SK-N-SH (cell line): ENCODE measurements around the gene C9orf78. TPM values are rescaled to one million over a fixed set of nuclear protein-coding genes. Genes with fewer than 3 reads are reported as not detected.
A peak's percentile ranks its signal among the peaks of the same experiment; 100 is the strongest.

Experiments
- CTCF ChIA-PET: fragments of 300-600, 350-600 bp; formaldehyde crosslinking; extraction: SDS; loops from one replicate; lab custom pipeline; 2021; lab: Yijun Ruan, JAX
- POLR2A ChIA-PET: fragments of 350-600 bp; sonication (Branson Sonifier 250); formaldehyde crosslinking; extraction: SDS; loops from one replicate; lab custom pipeline; 2020; ENCODE audit warnings: antibody characterized with exemption, inconsistent platforms; lab: Yijun Ruan, JAX
- DNase-seq: peaks from one replicate; pipeline ENCODE4 v3.0.0; 2012
- H2AFZ ChIP-seq: fragments of 200-600 bp; sonication (generic); 2 replicates; pipeline ENCODE4 v1.8.1; 2016; ENCODE audit warnings: antibody characterized with exemption, mild to moderate bottlenecking, low read depth
- H3F3A ChIP-seq: fragments of 200-600 bp; sonication (generic); replicated peaks from 2 replicates; pipeline ENCODE3; 2016; ENCODE audit warnings: antibody characterized with exemption, mild to moderate bottlenecking; ENCODE audit not compliant: insufficient read depth
- H3K27ac ChIP-seq, 2 experiments: fragments of 200-500 bp in 1 of 2; fragments of 200-600 bp in 1 of 2; sonication (Bioruptor generic) in 1 of 2; sonication (generic), shearing (Covaris generic) in 1 of 2; 2 replicates each; pipeline versions ENCODE4 v1.5.1 to v1.6.1; 2014 to 2016; ENCODE audit warnings: low read depth in 2 of 2, inconsistent platforms in 1 of 2, low read length in 1 of 2, mild to moderate bottlenecking in 1 of 2, mixed read lengths in 1 of 2
- H3K27me3 ChIP-seq: fragments of 200-600 bp; sonication (generic), shearing (Covaris generic); 2 replicates; pipeline ENCODE4 v1.6.1; 2016; ENCODE audit warnings: mixed run types; ENCODE audit not compliant: insufficient read depth
- H3K36me3 ChIP-seq, 2 experiments: fragments of 200-500 bp in 1 of 2; fragments of 200-600 bp in 1 of 2; sonication (Bioruptor generic) in 1 of 2; sonication (generic) in 1 of 2; replicated peaks in 1 of 2; 2 replicates each; pipeline versions ENCODE3 to v1.5.1; 2014 to 2016; ENCODE audit warnings: low read length in 1 of 2, mild to moderate bottlenecking in 1 of 2; ENCODE audit not compliant: insufficient read depth in 2 of 2, control insufficient read depth in 1 of 2
- H3K4me1 ChIP-seq, 2 experiments: fragments of 200-500 bp in 1 of 2; fragments of 200-600 bp in 1 of 2; sonication (Bioruptor generic) in 1 of 2; sonication (generic), shearing (Covaris generic) in 1 of 2; 2 replicates each; pipeline versions ENCODE4 v1.5.1 to v1.6.1; 2014 to 2016; ENCODE audit warnings: low read depth in 1 of 2, low read length in 1 of 2, mixed run types in 1 of 2; ENCODE audit not compliant: insufficient read depth in 2 of 2, control insufficient read depth in 1 of 2
- H3K4me2 ChIP-seq: fragments of 200-600 bp; sonication (generic), shearing (Covaris generic); 2 replicates; pipeline ENCODE4 v1.6.1; 2017; ENCODE audit warnings: mixed run types
- H3K4me3 ChIP-seq, 2 experiments: fragments of 200-500 bp in 1 of 2; fragments of 200-600 bp in 1 of 2; sonication (Bioruptor generic) in 1 of 2; sonication (generic), shearing (Covaris generic) in 1 of 2; 2 replicates each; pipeline versions ENCODE4 v1.5.1 to v1.8.1; 2014 to 2016; ENCODE audit warnings: low read depth in 2 of 2, inconsistent platforms in 1 of 2, low read length in 1 of 2, mild to moderate bottlenecking in 1 of 2, mixed read lengths in 1 of 2, moderate library complexity in 1 of 2
- H3K79me2 ChIP-seq: fragments of 200-600 bp; sonication (generic); 2 replicates; pipeline ENCODE4 v1.8.1; 2017; ENCODE audit warnings: mild to moderate bottlenecking; ENCODE audit not compliant: insufficient read depth
- H3K9ac ChIP-seq: fragments of 200-600 bp; sonication (generic); 2 replicates; pipeline ENCODE4 v1.6.1; 2017; ENCODE audit warnings: mixed run types
- H3K9me2 ChIP-seq: fragments of 200-600 bp; sonication (generic); 2 replicates; pipeline ENCODE4 v1.6.1; 2017; ENCODE audit warnings: mixed run types
- H3K9me3 ChIP-seq: fragments of 200-600 bp; sonication (generic); 2 replicates; pipeline ENCODE4 v1.6.1; 2017; ENCODE audit warnings: mixed run types, mild to moderate bottlenecking, moderate library complexity
- H4K20me1 ChIP-seq: fragments of 200-600 bp; sonication (generic); 2 replicates; pipeline ENCODE4 v1.6.1; 2017; ENCODE audit warnings: mild to moderate bottlenecking, mixed run types; ENCODE audit not compliant: insufficient read depth
- CHD2 ChIP-seq: fragments of 150-350 bp; IDR thresholded peaks from 2 replicates; pipeline ENCODE4 v1.6.1; 2018; ENCODE audit warnings: low read length; ENCODE audit not compliant: partially characterized antibody
- FOSL2 ChIP-seq: IDR thresholded peaks from 2 replicates; pipeline ENCODE4 v1.4.0; 2012; ENCODE audit warnings: low read depth, mild to moderate bottlenecking, moderate library complexity, borderline replicate concordance
- MEF2A ChIP-seq: IDR thresholded peaks from 2 replicates; pipeline ENCODE4 v1.4.0; 2012; ENCODE audit warnings: low read depth, borderline replicate concordance
- MXI1 ChIP-seq: IDR thresholded peaks from 2 replicates; pipeline ENCODE4 v1.6.1; 2012; ENCODE audit warnings: mild to moderate bottlenecking, low read depth, low read length, improper control_type of control experiment
- NFIC ChIP-seq: IDR thresholded peaks from 2 replicates; pipeline ENCODE4 v1.4.0; 2012; ENCODE audit warnings: borderline replicate concordance
- NRF1 ChIP-seq: IDR thresholded peaks from 2 replicates; pipeline ENCODE4 v1.6.1; 2012; ENCODE audit warnings: low read depth, mild to moderate bottlenecking, low read length
- POLR2AphosphoS5 ChIP-seq: IDR thresholded peaks from 2 replicates; pipeline ENCODE4 v1.6.1; 2012; ENCODE audit warnings: low read depth, low read length
- RFX5 ChIP-seq: IDR thresholded peaks from 2 replicates; pipeline ENCODE4 v1.6.1; 2012; ENCODE audit warnings: mild to moderate bottlenecking, improper control_type of control experiment, low read length
- RXRA ChIP-seq: IDR thresholded peaks from 2 replicates; pipeline ENCODE4 v1.4.0; 2012; ENCODE audit warnings: low read depth, mild to moderate bottlenecking, borderline replicate concordance
- SIN3A ChIP-seq: IDR thresholded peaks from 2 replicates; pipeline ENCODE4 v1.6.1; 2012; ENCODE audit warnings: low read depth, mild to moderate bottlenecking, low read length, moderate library complexity, borderline replicate concordance
- SMC3 ChIP-seq: IDR thresholded peaks from 2 replicates; pipeline ENCODE4 v1.6.1; 2012; ENCODE audit warnings: low read depth, low read length, improper control_type of control experiment
- TAF1 ChIP-seq: IDR thresholded peaks from 2 replicates; pipeline ENCODE4 v1.6.1; 2012; ENCODE audit warnings: low read depth, mild to moderate bottlenecking, low read length, moderate library complexity, borderline replicate concordance
- TCF12 ChIP-seq: IDR thresholded peaks from 2 replicates; pipeline ENCODE4 v1.4.0; 2012
- TEAD4 ChIP-seq: IDR thresholded peaks from 2 replicates; pipeline ENCODE4 v1.4.0; 2012; ENCODE audit warnings: mild to moderate bottlenecking, borderline replicate concordance; ENCODE audit not compliant: insufficient read depth
- YY1 ChIP-seq: IDR thresholded peaks from 2 replicates; pipeline ENCODE4 v1.4.0; 2012; ENCODE audit warnings: low read depth, mild to moderate bottlenecking
- WGBS: methylation state at CpG from one replicate; pipeline ENCODE4 v1.1.6; 2017; ENCODE audit warnings: low lambda C conversion rate; 5-methylcytosine and 5-hydroxymethylcytosine counted together
- polyA plus RNA-seq, 3 experiments: library from polyadenylated mRNA; depleted of rRNA; stranded (reverse); fragments of >200 nt; gene quantifications; 2 replicates each; pipeline ENCODE4 v1.2.3, GENCODE V29; 2012
- TF ChIP-seq, protein P1 (sequence below): IDR thresholded peaks from 2 replicates; pipeline ENCODE4 v1.4.0; 2012; ENCODE audit warnings: low read depth, borderline replicate concordance
- TF ChIP-seq, protein P2 (sequence below): fragments of 200-600 bp; sonication (generic); IDR thresholded peaks from 2 replicates; pipeline ENCODE4 v1.6.1; 2017; ENCODE audit warnings: antibody characterized with exemption, mild to moderate bottlenecking, moderate library complexity
- TF ChIP-seq, protein P3 (sequence below): IDR thresholded peaks from 2 replicates; pipeline ENCODE4 v1.4.0; 2012; ENCODE audit warnings: low read depth, borderline replicate concordance
- TF ChIP-seq, protein P4 (sequence below): IDR thresholded peaks from 2 replicates; pipeline ENCODE4; 2012

C9orf78 gene
- polyA plus RNA-seq, 1 of the 3 experiments (the other 2 are of a cell fraction): 59.2 TPM

DNA sequence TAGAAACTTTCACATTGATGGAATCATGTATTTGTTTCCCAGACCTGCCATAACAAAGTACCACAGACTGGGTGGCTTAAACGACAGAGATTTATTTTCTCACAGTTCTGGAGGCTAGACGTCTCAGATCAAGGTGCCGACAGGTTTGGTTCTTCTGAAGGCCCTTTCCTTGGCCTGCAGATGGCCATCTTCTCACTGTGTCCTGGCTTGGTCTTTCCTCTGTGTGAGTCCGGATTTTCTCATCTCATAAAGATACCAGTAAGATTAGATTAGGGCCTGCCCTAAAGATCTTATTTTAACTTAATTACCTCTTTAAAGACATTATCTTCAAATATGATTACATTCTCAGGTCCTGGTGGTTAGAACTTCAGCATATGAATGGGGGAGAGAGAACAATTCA, 6.0 kb upstream of the C9orf78 start (continued):
- TF ChIP-seq NRF1: no peak
- no peak for TF ChIP-seq FOSL2
- TF ChIP-seq MXI1: no peak
- TF ChIP-seq, protein P1, sequence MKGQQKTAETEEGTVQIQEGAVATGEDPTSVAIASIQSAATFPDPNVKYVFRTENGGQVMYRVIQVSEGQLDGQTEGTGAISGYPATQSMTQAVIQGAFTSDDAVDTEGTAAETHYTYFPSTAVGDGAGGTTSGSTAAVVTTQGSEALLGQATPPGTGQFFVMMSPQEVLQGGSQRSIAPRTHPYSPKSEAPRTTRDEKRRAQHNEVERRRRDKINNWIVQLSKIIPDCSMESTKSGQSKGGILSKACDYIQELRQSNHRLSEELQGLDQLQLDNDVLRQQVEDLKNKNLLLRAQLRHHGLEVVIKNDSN: no peak
- TF ChIP-seq TEAD4: no peak
- no peak for TF ChIP-seq TCF12
- no peak for TF ChIP-seq RXRA
- TF ChIP-seq, protein P2, sequence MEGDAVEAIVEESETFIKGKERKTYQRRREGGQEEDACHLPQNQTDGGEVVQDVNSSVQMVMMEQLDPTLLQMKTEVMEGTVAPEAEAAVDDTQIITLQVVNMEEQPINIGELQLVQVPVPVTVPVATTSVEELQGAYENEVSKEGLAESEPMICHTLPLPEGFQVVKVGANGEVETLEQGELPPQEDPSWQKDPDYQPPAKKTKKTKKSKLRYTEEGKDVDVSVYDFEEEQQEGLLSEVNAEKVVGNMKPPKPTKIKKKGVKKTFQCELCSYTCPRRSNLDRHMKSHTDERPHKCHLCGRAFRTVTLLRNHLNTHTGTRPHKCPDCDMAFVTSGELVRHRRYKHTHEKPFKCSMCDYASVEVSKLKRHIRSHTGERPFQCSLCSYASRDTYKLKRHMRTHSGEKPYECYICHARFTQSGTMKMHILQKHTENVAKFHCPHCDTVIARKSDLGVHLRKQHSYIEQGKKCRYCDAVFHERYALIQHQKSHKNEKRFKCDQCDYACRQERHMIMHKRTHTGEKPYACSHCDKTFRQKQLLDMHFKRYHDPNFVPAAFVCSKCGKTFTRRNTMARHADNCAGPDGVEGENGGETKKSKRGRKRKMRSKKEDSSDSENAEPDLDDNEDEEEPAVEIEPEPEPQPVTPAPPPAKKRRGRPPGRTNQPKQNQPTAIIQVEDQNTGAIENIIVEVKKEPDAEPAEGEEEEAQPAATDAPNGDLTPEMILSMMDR: no peak
- no peak for TF ChIP-seq RFX5

DNA sequence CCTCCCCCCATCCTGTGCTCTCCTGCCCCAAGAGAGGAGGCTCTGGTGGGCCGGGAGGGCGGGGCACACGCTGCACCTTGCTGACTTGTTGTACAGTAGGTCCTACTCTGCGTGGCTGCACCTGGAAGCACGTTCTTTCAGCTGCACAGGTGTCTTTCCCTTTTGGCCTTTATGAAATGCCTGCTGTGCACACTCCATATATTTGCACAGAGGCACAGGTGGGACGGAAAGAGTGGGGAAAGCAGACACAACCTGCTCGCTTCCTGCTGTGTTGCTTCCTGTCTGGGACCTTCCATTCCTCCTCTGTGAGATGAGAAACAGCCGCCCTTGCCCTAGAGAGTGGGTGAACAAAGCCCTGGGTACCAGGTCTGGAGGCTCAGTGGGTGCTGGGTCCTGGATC, 5.0 kb upstream of the C9orf78 start:
- TF ChIP-seq TAF1 (no peak), RXRA (no peak), SIN3A (no peak), SMC3 (no peak), MEF2A (no peak), YY1 (no peak), MXI1 (no peak), NFIC (no peak), CHD2 (no peak), POLR2AphosphoS5 (no peak)
- TF ChIP-seq, protein P3, sequence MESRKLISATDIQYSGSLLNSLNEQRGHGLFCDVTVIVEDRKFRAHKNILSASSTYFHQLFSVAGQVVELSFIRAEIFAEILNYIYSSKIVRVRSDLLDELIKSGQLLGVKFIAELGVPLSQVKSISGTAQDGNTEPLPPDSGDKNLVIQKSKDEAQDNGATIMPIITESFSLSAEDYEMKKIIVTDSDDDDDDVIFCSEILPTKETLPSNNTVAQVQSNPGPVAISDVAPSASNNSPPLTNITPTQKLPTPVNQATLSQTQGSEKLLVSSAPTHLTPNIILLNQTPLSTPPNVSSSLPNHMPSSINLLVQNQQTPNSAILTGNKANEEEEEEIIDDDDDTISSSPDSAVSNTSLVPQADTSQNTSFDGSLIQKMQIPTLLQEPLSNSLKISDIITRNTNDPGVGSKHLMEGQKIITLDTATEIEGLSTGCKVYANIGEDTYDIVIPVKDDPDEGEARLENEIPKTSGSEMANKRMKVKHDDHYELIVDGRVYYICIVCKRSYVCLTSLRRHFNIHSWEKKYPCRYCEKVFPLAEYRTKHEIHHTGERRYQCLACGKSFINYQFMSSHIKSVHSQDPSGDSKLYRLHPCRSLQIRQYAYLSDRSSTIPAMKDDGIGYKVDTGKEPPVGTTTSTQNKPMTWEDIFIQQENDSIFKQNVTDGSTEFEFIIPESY: no peak
- TF ChIP-seq, protein P4, sequence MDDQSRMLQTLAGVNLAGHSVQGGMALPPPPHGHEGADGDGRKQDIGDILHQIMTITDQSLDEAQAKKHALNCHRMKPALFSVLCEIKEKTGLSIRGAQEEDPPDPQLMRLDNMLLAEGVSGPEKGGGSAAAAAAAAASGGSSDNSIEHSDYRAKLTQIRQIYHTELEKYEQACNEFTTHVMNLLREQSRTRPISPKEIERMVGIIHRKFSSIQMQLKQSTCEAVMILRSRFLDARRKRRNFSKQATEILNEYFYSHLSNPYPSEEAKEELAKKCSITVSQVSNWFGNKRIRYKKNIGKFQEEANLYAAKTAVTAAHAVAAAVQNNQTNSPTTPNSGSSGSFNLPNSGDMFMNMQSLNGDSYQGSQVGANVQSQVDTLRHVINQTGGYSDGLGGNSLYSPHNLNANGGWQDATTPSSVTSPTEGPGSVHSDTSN: no peak
- Histone ChIP-seq H3K9ac (no peak overlapping the region), H3K36me3 (no peaks in the 10 kb centered on the region), H4K20me1 (no peaks in the 10 kb centered on the region), H3K4me2 (no peak overlapping the region), H2AFZ (no peak overlapping the region), H3K27me3 (no peaks in the 10 kb centered on the region), H3K4me1 (peaks cover 14 to 37% of the 10 kb centered on the region in 2 experiments), H3K9me3 (no peaks in the 10 kb centered on the region), H3K9me2 (no peaks in the 10 kb centered on the region), H3K4me3 (no peak overlapping the region), H3K79me2 (peaks cover 16% of the 10 kb centered on the region), H3F3A (peaks cover 23% of the 10 kb centered on the region), H3K27ac (peak overlapping the region in 1 of 2 experiments; percentile 7; a peak in 1 of 4 replicates)
- DNase-seq: no peak
- CTCF ChIA-PET: no interaction called here
- POLR2A ChIA-PET: interaction anchor here (0.6 kb wide), 1 partner anchor 1113 kb away, joined by 5 read pairs; no protein-coding TSS in a partner anchor
- 97% methylated on average over 8 of the region's 8 CpGs for WGBS
